ENCODE measurements around the gene HOXD11. TPM values are rescaled to one million over a fixed set of nuclear protein-coding genes. Genes with fewer than 3 reads are reported as not detected.
A peak's percentile ranks its signal among the peaks of the same experiment; 100 is the strongest.

HOXD11 gene
- total and polyA plus RNA-seq, 2 experiments from 2014 or later = not detected

DNA sequence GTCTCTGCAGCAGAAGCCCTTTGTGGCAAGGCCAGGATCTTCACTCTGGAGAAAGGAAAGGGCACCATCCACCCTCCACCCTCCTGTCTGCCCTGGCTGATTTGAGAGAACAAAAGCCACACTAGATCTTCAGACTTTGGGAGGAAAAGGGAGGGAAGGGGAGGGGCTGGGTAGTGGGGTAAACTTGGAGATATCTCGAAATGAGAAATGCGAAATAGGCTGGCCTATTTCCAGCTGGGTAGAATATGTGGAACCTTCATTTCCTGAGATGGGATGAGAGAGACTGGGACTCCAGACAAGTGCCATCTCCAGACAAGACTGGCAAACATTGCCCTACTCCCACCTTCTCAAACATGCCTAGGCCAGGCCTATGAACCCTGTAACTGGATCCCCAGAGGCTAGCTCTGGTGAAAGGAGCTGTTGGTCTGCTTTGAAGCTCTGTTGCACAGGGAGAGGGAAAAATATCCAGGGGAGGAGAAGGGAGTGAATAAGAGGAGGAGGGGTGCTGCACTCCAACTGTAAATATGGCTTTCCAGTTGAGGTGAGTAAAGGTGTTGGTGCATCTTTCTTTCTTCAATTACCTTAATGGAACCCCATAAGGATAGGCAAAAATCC, 5.8 kb upstream of the HOXD11 start:
- Histone ChIP-seq H2AFZ (no peak overlapping the region), H3K36me3 (ENCODE audit: insufficient read depth) (no peaks in the 10 kb centered on the region; the same call in 1 of the 2 replicates), H3K79me2 (replicated peaks; ENCODE audit: insufficient read depth) (no peaks in the 10 kb centered on the region), H3K4me1 (ENCODE audit: insufficient read depth) (peaks cover 62% of the 10 kb centered on the region), H3K4me2 (no peak overlapping the region), H3K9me2 (ENCODE audit: insufficient read depth) (no peaks in the 10 kb centered on the region), H3K27me3 (ENCODE audit: insufficient read depth) (peaks cover 94% of the 10 kb centered on the region), H3K4me3 (no peak overlapping the region), H4K20me1 (replicated peaks; ENCODE audit: insufficient read depth) (peaks cover 36% of the 10 kb centered on the region), H3K27ac (ENCODE audit: low read depth) (no peak overlapping the region), H3F3A (replicated peaks; ENCODE audit: low read depth) (peaks cover 35% of the 10 kb centered on the region)
- Mint-ChIP-seq H3K4me1 (peaks cover 49% of the 10 kb centered on the region), H3K27ac (no peak overlapping the region), H3K9me3 (peaks cover 3% of the 10 kb centered on the region; the same call in 1 of the 3 replicates), H3K4me3 (no peak overlapping the region), H3K27me3 (ENCODE audit: insufficient read depth, low read depth, poor library complexity) (peaks cover 99% of the 10 kb centered on the region), H3K36me3 (ENCODE audit: low read depth) (no peaks in the 10 kb centered on the region; the same call in 2 of the 3 replicates)
- DNase-seq (ENCODE audit: low spot score) = no peak
- peak; percentile 95 for TF ChIP-seq EZH2 (IDR thresholded peaks at IDR 0.05; ENCODE audit: low read depth, unreplicated experiment)
- TF ChIP-seq ZNF462 (CRISPR knock-in tag; IDR thresholded peaks at IDR 0.05) = no peak
- no peak for ATAC-seq

DNA sequence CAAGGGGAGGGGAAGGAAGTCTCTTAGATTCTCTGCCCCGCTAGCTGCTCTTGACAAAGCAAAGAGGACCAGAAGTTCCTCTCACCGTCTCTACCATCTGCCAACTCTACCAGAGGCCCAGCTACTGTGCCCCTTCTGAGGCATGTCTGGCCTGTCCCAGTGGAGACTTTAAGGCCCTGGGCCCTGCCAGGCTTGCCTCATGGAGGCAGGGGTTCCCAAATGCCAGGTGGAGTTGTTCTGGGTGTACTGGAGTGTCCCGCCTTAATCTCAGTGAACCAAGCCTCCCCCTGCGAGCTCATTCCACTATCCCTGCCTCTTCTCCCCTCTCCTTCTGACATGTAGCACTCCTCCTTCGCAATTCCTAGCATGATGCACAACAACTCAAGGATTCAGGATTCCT, 5.2 kb upstream of the HOXD11 start:
- Histone ChIP-seq H3K27me3 (ENCODE audit: insufficient read depth) (peaks cover 94% of the 10 kb centered on the region), H3K27ac (ENCODE audit: low read depth) (no peak overlapping the region), H2AFZ (no peak overlapping the region), H3K79me2 (replicated peaks; ENCODE audit: insufficient read depth) (no peaks in the 10 kb centered on the region), H4K20me1 (replicated peaks; ENCODE audit: insufficient read depth) (peaks cover 36% of the 10 kb centered on the region), H3K9me2 (ENCODE audit: insufficient read depth) (no peaks in the 10 kb centered on the region), H3K4me2 (no peak overlapping the region), H3F3A (replicated peaks; ENCODE audit: low read depth) (peaks cover 31% of the 10 kb centered on the region), H3K36me3 (ENCODE audit: insufficient read depth) (no peaks in the 10 kb centered on the region; the same call in 1 of the 2 replicates), H3K4me3 (no peak overlapping the region), H3K4me1 (ENCODE audit: insufficient read depth) (peaks cover 58% of the 10 kb centered on the region)
- ATAC-seq = no peak
- H3K36me3 Mint-ChIP-seq (ENCODE audit: low read depth) = no peaks in the 10 kb centered on the region; the same call in 2 of the 3 replicates
- H3K27me3 Mint-ChIP-seq (ENCODE audit: insufficient read depth, low read depth, poor library complexity) = peaks cover 97% of the 10 kb centered on the region
- peak; percentile 10 for DNase-seq (ENCODE audit: low spot score)
- TF ChIP-seq CTCF (conservative IDR thresholded peaks at IDR 0.05; ENCODE audit: low read depth in 2 of 2) (no peak), JUNB (IDR thresholded peaks at IDR 0.05; ENCODE audit: unreplicated experiment) (no peak)
- no peak overlapping the region for H3K27ac Mint-ChIP-seq
- peaks cover 3% of the 10 kb centered on the region; the same call in 1 of the 3 replicates for H3K9me3 Mint-ChIP-seq
- H3K4me1 Mint-ChIP-seq = peaks cover 45% of the 10 kb centered on the region
- H3K4me3 Mint-ChIP-seq = no peak overlapping the region
